ENCODE results near the gene IFITM1. TPM values are rescaled to one million over a fixed set of nuclear protein-coding genes. Genes with fewer than 3 reads are reported as not detected.
"Not testable (repeated sequence)": the region's sequence is repeated elsewhere in the genome, so short reads cannot be mapped to it uniquely, and the experiment has no call there.

The IFITM1 gene
- total and polyA plus RNA-seq, 10 donors = 314 to 670 (median 496) TPM

GRCh38 chr11:342328-342727, 28.5 kb downstream of the IFITM1 start:
- intact Hi-C loops (cut with DNase I; ENCODE audit: low total_unique reads) = no loop called here
- Histone ChIP-seq H3K27ac (peak overlapping the region in 6 of 8 donors; percentile 15 to 66 (median 42)), H3K27me3 (replicated peaks in 1 of 7) (no peaks in the 10 kb centered on the region), H3K4me1 (peaks cover 0 to 31% (median 10%) of the 10 kb centered on the region in 6 donors), H3K36me3 (no peaks in the 10 kb centered on the region), H3K9me3 (no peaks in the 10 kb centered on the region), H3K4me3 (no peak overlapping the region)
- 66 to 69% (median 68%) methylated on average over 3 of the region's 3 CpGs for WGBS, 5 donors
- no peak for DNase-seq
- TF ChIP-seq CTCF (IDR thresholded peaks at IDR 0.05 in 8 of 11, conservative IDR thresholded peaks at IDR 0.05 in 3 of 11) = no peak
- TF ChIP-seq POLR2AphosphoS5 (IDR thresholded peaks at IDR 0.05) = no peak
- no peak for TF ChIP-seq POLR2A (IDR thresholded peaks at IDR 0.05)

- H3K4me3 ChIP-seq = no peak overlapping the region
- no peaks in the 10 kb centered on the region for H3K36me3 ChIP-seq
- TF ChIP-seq CTCF (IDR thresholded peaks at IDR 0.05 in 8 of 11, conservative IDR thresholded peaks at IDR 0.05 in 3 of 11) (no peak), POLR2A (IDR thresholded peaks at IDR 0.05) (no peak), POLR2AphosphoS5 (IDR thresholded peaks at IDR 0.05) (no peak)
- 92 to 94% (median 93%) methylated on average over 11 of the region's 11 CpGs for WGBS, 5 donors
- intact Hi-C loops (cut with DNase I; ENCODE audit: low total_unique reads) = no loop called here
- H3K9me3 ChIP-seq = no peaks in the 10 kb centered on the region
- no peaks in the 10 kb centered on the region for H3K27me3 ChIP-seq (replicated peaks in 1 of 7)
- DNase-seq = no peak
- H3K4me1 ChIP-seq = peaks cover 0 to 37% (median 15%) of the 10 kb centered on the region in 6 donors
- H3K27ac ChIP-seq = no peak overlapping the region
These were observed 31.2 kb downstream of the IFITM1 start for GRCh38 chr11:344836-345578.

GRCh38 chr11:346529-346928, 32.7 kb downstream of the IFITM1 start:
- Histone ChIP-seq H3K9me3 (no peaks in the 10 kb centered on the region), H3K27ac (no peak overlapping the region), H3K27me3 (replicated peaks in 1 of 7) (no peaks in the 10 kb centered on the region), H3K4me1 (peaks cover 0 to 38% (median 26%) of the 10 kb centered on the region in 6 donors), H3K4me3 (no peak overlapping the region), H3K36me3 (no peaks in the 10 kb centered on the region)
- WGBS, 5 donors = 87 to 99% (median 92%) methylated on average over 3 of the region's 3 CpGs
- intact Hi-C loops (cut with DNase I; ENCODE audit: low total_unique reads) = no loop called here
- TF ChIP-seq POLR2AphosphoS5 (IDR thresholded peaks at IDR 0.05) (no peak), POLR2A (IDR thresholded peaks at IDR 0.05) (no peak), CTCF (IDR thresholded peaks at IDR 0.05 in 8 of 11, conservative IDR thresholded peaks at IDR 0.05 in 3 of 11) (no peak)
- peak; percentile 15 for DNase-seq

- DNase-seq = peak; percentile 37
- H3K4me3 ChIP-seq; H3K9me3 ChIP-seq; intact Hi-C loops (cut with DNase I; ENCODE audit: low total_unique reads); H3K27ac ChIP-seq; H3K36me3 ChIP-seq; H3K27me3 ChIP-seq (replicated peaks in 1 of 7): not testable (repeated sequence)
- 79 to 85% (median 82%) methylated on average over 8 of the region's 8 CpGs for WGBS, 5 donors
- H3K4me1 ChIP-seq = peaks cover 7 to 53% (median 35%) of the 10 kb centered on the region in 6 donors
These were observed 35.6 kb downstream of the IFITM1 start for GRCh38 chr11:349270-349954.

- peak; percentile 12 for DNase-seq
- H3K27me3 ChIP-seq (replicated peaks in 1 of 7); intact Hi-C loops (cut with DNase I; ENCODE audit: low total_unique reads); H3K9me3 ChIP-seq; H3K36me3 ChIP-seq: not testable (repeated sequence)
- peaks cover 7 to 61% (median 41%) of the 10 kb centered on the region in 6 donors for H3K4me1 ChIP-seq
- H3K27ac ChIP-seq = peak overlapping the region in 7 of 8 donors; percentile 38 to 76 (median 68)
- peak overlapping the region in 1 of 8 donors; percentile 2 for H3K4me3 ChIP-seq
- 63 to 80% (median 72%) methylated on average over 12 to 16 of the region's 16 CpGs for WGBS, 5 donors
These were observed 36.3 kb downstream of the IFITM1 start for GRCh38 chr11:350033-350722.
